ENCODE results near the gene PGF. TPM values are rescaled to one million over a fixed set of nuclear protein-coding genes. Genes with fewer than 3 reads are reported as not detected.
"Not testable (repeated sequence)": the region's sequence is repeated elsewhere in the genome, so short reads cannot be mapped to it uniquely, and the experiment has no call there.

PGF gene
- total RNA-seq, 3 donors from 2014 or later = 3.7 to 17.9 (median 8.2) TPM

GRCh38 chr14:74934041-74934440, 21.4 kb downstream of the PGF start:
- peak overlapping the region in 1 of 2 donors; percentile 72 for H3K27ac ChIP-seq
- DNase-seq (ENCODE audit: low spot score in 2 of 2) = no peak

GRCh38 chr14:74932936-74933335, 22.5 kb downstream of the PGF start:
- H3K4me3 ChIP-seq; H3K9me3 ChIP-seq; intact Hi-C loops (cut with DNase I; ENCODE audit: low total_unique reads); H3K4me1 ChIP-seq; DNase-seq (ENCODE audit: low spot score in 2 of 2); H3K27me3 ChIP-seq; H3K36me3 ChIP-seq: not testable (repeated sequence)
- peak overlapping the region; percentile 41 to 69 for H3K27ac ChIP-seq

More at GRCh38 chr14:74934041-74934440, 21.4 kb downstream of the PGF start:
- Histone ChIP-seq H3K27me3 (no peaks in the 10 kb centered on the region), H3K9me3 (no peaks in the 10 kb centered on the region), H3K4me1 (no peaks in the 10 kb centered on the region), H3K4me3 (no peak overlapping the region), H3K36me3 (no peaks in the 10 kb centered on the region)
- TF ChIP-seq POLR2A (IDR thresholded peaks at IDR 0.05) (no peak), CTCF (IDR thresholded peaks at IDR 0.05) (no peak), POLR2AphosphoS5 (IDR thresholded peaks at IDR 0.05) (no peak)
- intact Hi-C loops (cut with DNase I; ENCODE audit: low total_unique reads) = no loop called here

GRCh38 chr14:74932401-74932901, 22.9 kb downstream of the PGF start:
- TF ChIP-seq POLR2A (IDR thresholded peaks at IDR 0.05) (no peak), POLR2AphosphoS5 (IDR thresholded peaks at IDR 0.05) (peak in 1 of 3 donors; percentile 28)
- H3K27ac ChIP-seq = peak overlapping the region in 1 of 2 donors; percentile 69

GRCh38 chr14:74931744-74932143, 23.7 kb downstream of the PGF start:
- H3K4me1 ChIP-seq; DNase-seq (ENCODE audit: low spot score in 2 of 2); H3K27me3 ChIP-seq; H3K36me3 ChIP-seq; H3K4me3 ChIP-seq; H3K9me3 ChIP-seq; intact Hi-C loops (cut with DNase I; ENCODE audit: low total_unique reads): not testable (repeated sequence)
- peak overlapping the region in 1 of 2 donors; percentile 69 for H3K27ac ChIP-seq

More at GRCh38 chr14:74932401-74932901, 22.9 kb downstream of the PGF start:
- Histone ChIP-seq H3K36me3 (no peaks in the 10 kb centered on the region), H3K4me1 (no peaks in the 10 kb centered on the region), H3K4me3 (no peak overlapping the region), H3K27me3 (no peaks in the 10 kb centered on the region), H3K9me3 (no peaks in the 10 kb centered on the region)
- no peak for DNase-seq (ENCODE audit: low spot score in 2 of 2)
- intact Hi-C loops (cut with DNase I; ENCODE audit: low total_unique reads) = no loop called here

GRCh38 chr14:74929242-74929641, 26.2 kb downstream of the PGF start:
- no peak for DNase-seq (ENCODE audit: low spot score in 2 of 2)
- H3K4me3 ChIP-seq = no peak overlapping the region
- H3K36me3 ChIP-seq = no peaks in the 10 kb centered on the region
- intact Hi-C loops (cut with DNase I; ENCODE audit: low total_unique reads) = no loop called here
- no peaks in the 10 kb centered on the region for H3K9me3 ChIP-seq
- TF ChIP-seq CTCF (IDR thresholded peaks at IDR 0.05) (no peak), POLR2AphosphoS5 (IDR thresholded peaks at IDR 0.05) (no peak)
- no peaks in the 10 kb centered on the region for H3K27me3 ChIP-seq
- H3K27ac ChIP-seq = no peak overlapping the region
- no peaks in the 10 kb centered on the region for H3K4me1 ChIP-seq

- Histone ChIP-seq H3K27me3 (no peaks in the 10 kb centered on the region), H3K36me3 (no peaks in the 10 kb centered on the region), H3K9me3 (no peaks in the 10 kb centered on the region), H3K4me3 (no peak overlapping the region), H3K4me1 (no peaks in the 10 kb centered on the region), H3K27ac (no peak overlapping the region)
- intact Hi-C loops (cut with DNase I; ENCODE audit: low total_unique reads) = no loop called here
- DNase-seq (ENCODE audit: low spot score in 2 of 2) = no peak
- TF ChIP-seq POLR2AphosphoS5 (IDR thresholded peaks at IDR 0.05) (no peak), POLR2A (IDR thresholded peaks at IDR 0.05) (no peak), CTCF (IDR thresholded peaks at IDR 0.05) (no peak)
These were observed 28.2 kb downstream of the PGF start for GRCh38 chr14:74927225-74927624.

GRCh38 chr14:74924061-74924460, 31.3 kb downstream of the PGF start:
- Histone ChIP-seq H3K27ac (no peak overlapping the region), H3K36me3 (no peaks in the 10 kb centered on the region), H3K4me1 (no peaks in the 10 kb centered on the region), H3K9me3 (no peaks in the 10 kb centered on the region), H3K27me3 (no peaks in the 10 kb centered on the region), H3K4me3 (no peak overlapping the region)
- intact Hi-C loops (cut with DNase I; ENCODE audit: low total_unique reads) = no loop called here
- no peak for TF ChIP-seq POLR2A (IDR thresholded peaks at IDR 0.05)
- no peak for TF ChIP-seq POLR2AphosphoS5 (IDR thresholded peaks at IDR 0.05)
- TF ChIP-seq CTCF (IDR thresholded peaks at IDR 0.05) = no peak
- DNase-seq (ENCODE audit: low spot score in 2 of 2) = no peak
